HEK293 (cell line): ENCODE measurements around the gene ACAD8.
A peak's percentile ranks its signal among the peaks of the same experiment; 100 is the strongest.

Source experiments
- CTCF ChIA-PET: fragments of 350-600 bp; formaldehyde crosslinking; extraction: SDS; loops from one replicate; lab custom pipeline; 2021; ENCODE audit warnings: antibody characterized with exemption; lab: Yijun Ruan, JAX
- POLR2A ChIA-PET: fragments of 300-600 bp; formaldehyde crosslinking; extraction: SDS; loops from one replicate; lab custom pipeline; 2020; ENCODE audit warnings: antibody characterized with exemption, inconsistent platforms; lab: Yijun Ruan, JAX
- H3K27ac ChIP-seq: fragments of 200-500 bp; sonication (Bioruptor generic); 2 replicates; pipeline ENCODE4 v1.5.1; 2014; ENCODE audit warnings: low read depth, low read length, control low read depth, inconsistent platforms; ENCODE audit errors: extremely low read depth
- H3K36me3 ChIP-seq, 2 experiments: fragments of 200-500 bp in 1 of 2; sonication (Bioruptor generic) in 1 of 2; 1 replicate in 1 of 2; 2 replicates in 1 of 2; pipeline ENCODE4 v1.5.1; 2014 to 2017; ENCODE audit warnings: inconsistent platforms in 2 of 2, low read length in 2 of 2; ENCODE audit not compliant: control insufficient read depth in 2 of 2, insufficient read depth in 1 of 2
- H3K4me1 ChIP-seq: fragments of 200-500 bp; sonication (Bioruptor generic); 2 replicates; pipeline ENCODE4 v1.5.1; 2014; ENCODE audit warnings: mild to moderate bottlenecking, low read length, inconsistent platforms; ENCODE audit not compliant: control insufficient read depth, insufficient read depth
- H3K4me3 ChIP-seq: 2 replicates; pipeline ENCODE4 v1.5.1; 2011; ENCODE audit warnings: low read depth, mild to moderate bottlenecking, control low read depth, low read length, moderate library complexity
- H3K9me3 ChIP-seq: fragments of 200-500 bp; sonication (Bioruptor generic); 2 replicates; pipeline ENCODE4 v1.5.1; 2014; ENCODE audit warnings: low read depth, low read length, inconsistent platforms; ENCODE audit not compliant: control insufficient read depth, insufficient read depth
- GLIS1 ChIP-seq: fragments of 450-650 bp; formaldehyde crosslinking; IDR thresholded peaks from 2 replicates; pipeline ENCODE4 v1.5.1; 2016; ENCODE audit warnings: missing biosample characterization, missing genetic modification characterization
- MEIS1 ChIP-seq: sonication (generic); formaldehyde crosslinking; IDR thresholded peaks from 2 replicates; pipeline ENCODE4 v1.8.1; 2022; ENCODE audit warnings: missing genetic modification reagents, mild to moderate bottlenecking, borderline replicate concordance
- MYNN ChIP-seq: fragments of 450-650 bp; formaldehyde crosslinking; IDR thresholded peaks from 2 replicates; pipeline ENCODE4 v1.5.1; 2016; ENCODE audit warnings: missing biosample characterization, missing genetic modification characterization, borderline replicate concordance
- OSR2 ChIP-seq: fragments of 450-650 bp; formaldehyde crosslinking; IDR thresholded peaks from 2 replicates; pipeline ENCODE4 v1.5.1; 2016; ENCODE audit warnings: missing biosample characterization, missing genetic modification characterization
- SALL2 ChIP-seq: fragments of 450-650 bp; formaldehyde crosslinking; IDR thresholded peaks from 2 replicates; pipeline ENCODE4 v1.5.0; 2017; ENCODE audit warnings: missing biosample characterization, mild to moderate bottlenecking, missing genetic modification characterization, borderline replicate concordance
- SCRT2 ChIP-seq: fragments of 450-650 bp; formaldehyde crosslinking; IDR thresholded peaks from 2 replicates; pipeline ENCODE4 v1.5.1; 2016; ENCODE audit warnings: missing biosample characterization, missing genetic modification characterization
- SP3 ChIP-seq: fragments of 450-650 bp; formaldehyde crosslinking; IDR thresholded peaks from 2 replicates; pipeline ENCODE4 v1.5.1; 2016; ENCODE audit warnings: missing biosample characterization, missing genetic modification characterization
- SP7 ChIP-seq: fragments of 450-650 bp; formaldehyde crosslinking; IDR thresholded peaks from 2 replicates; pipeline ENCODE4 v1.5.1; 2016; ENCODE audit warnings: missing biosample characterization, missing genetic modification characterization
- ZEB2 ChIP-seq: fragments of 450-650 bp; formaldehyde crosslinking; IDR thresholded peaks from 2 replicates; pipeline ENCODE4 v1.5.1; 2016; ENCODE audit warnings: missing biosample characterization, missing genetic modification characterization
- ZNF221 ChIP-seq: fragments of 450-650 bp; formaldehyde crosslinking; IDR thresholded peaks from 2 replicates; pipeline ENCODE4 v1.5.1; 2017; ENCODE audit warnings: missing biosample characterization, missing genetic modification characterization, borderline replicate concordance
- ZNF248 ChIP-seq: fragments of 450-650 bp; formaldehyde crosslinking; IDR thresholded peaks from 2 replicates; pipeline ENCODE4 v1.5.1; 2017; ENCODE audit warnings: missing biosample characterization, missing genetic modification characterization
- ZNF266 ChIP-seq: fragments of 450-650 bp; formaldehyde crosslinking; IDR thresholded peaks from 2 replicates; pipeline ENCODE4 v1.5.1; 2016; ENCODE audit warnings: missing biosample characterization, missing genetic modification characterization, low read depth
- ZNF473 ChIP-seq: fragments of 450-650 bp; formaldehyde crosslinking; IDR thresholded peaks from 2 replicates; pipeline ENCODE4 v1.5.1; 2017; ENCODE audit warnings: missing biosample characterization, missing genetic modification characterization
- ZNF544 ChIP-seq: fragments of 450-650 bp; formaldehyde crosslinking; IDR thresholded peaks from 2 replicates; pipeline ENCODE4 v1.5.0; 2017; ENCODE audit warnings: missing biosample characterization, missing genetic modification characterization
- ZNF558 ChIP-seq: fragments of 450-650 bp; formaldehyde crosslinking; IDR thresholded peaks from 2 replicates; pipeline ENCODE4 v1.5.1; 2016; ENCODE audit warnings: missing biosample characterization, missing genetic modification characterization
- ZNF600 ChIP-seq: fragments of 450-650 bp; formaldehyde crosslinking; IDR thresholded peaks from 2 replicates; pipeline ENCODE4 v1.5.1; 2016; ENCODE audit warnings: missing biosample characterization, missing genetic modification characterization
- ZNF654 ChIP-seq: fragments of 450-650 bp; formaldehyde crosslinking; IDR thresholded peaks from 2 replicates; pipeline ENCODE4 v1.5.1; 2016; ENCODE audit warnings: low read depth, missing biosample characterization, missing genetic modification characterization
- ZNF660 ChIP-seq: fragments of 450-650 bp; IDR thresholded peaks from 2 replicates; pipeline ENCODE4 v1.5.1; 2018; ENCODE audit warnings: missing biosample characterization, mild to moderate bottlenecking, missing genetic modification characterization
- ZNF670 ChIP-seq: fragments of 450-650 bp; formaldehyde crosslinking; IDR thresholded peaks from 2 replicates; pipeline ENCODE4 v1.5.1; 2016; ENCODE audit warnings: missing biosample characterization, missing genetic modification characterization, low read depth
- ZNF76 ChIP-seq: fragments of 450-650 bp; formaldehyde crosslinking; IDR thresholded peaks from 2 replicates; pipeline ENCODE4; 2016; ENCODE audit warnings: low read depth, missing biosample characterization, missing genetic modification characterization, borderline replicate concordance
- ZNF785 ChIP-seq: fragments of 450-650 bp; formaldehyde crosslinking; IDR thresholded peaks from 2 replicates; pipeline ENCODE4 v1.5.1; 2016; ENCODE audit warnings: missing biosample characterization, missing genetic modification characterization
- ZNF837 ChIP-seq: fragments of 450-650 bp; formaldehyde crosslinking; IDR thresholded peaks from 2 replicates; pipeline ENCODE4 v1.5.1; 2016; ENCODE audit warnings: missing biosample characterization, missing genetic modification characterization
- TF ChIP-seq, protein P1 (sequence below): fragments of 450-650 bp; formaldehyde crosslinking; IDR thresholded peaks from 2 replicates; pipeline ENCODE4 v1.5.1; 2017; ENCODE audit warnings: missing biosample characterization, missing genetic modification characterization
- TF ChIP-seq, protein P2 (sequence below): sonication (generic); formaldehyde crosslinking; IDR thresholded peaks from 2 replicates; pipeline ENCODE4 v1.8.1; 2022; ENCODE audit warnings: mild to moderate bottlenecking, moderate library complexity, missing genetic modification reagents
- TF ChIP-seq, protein P3 (sequence below): fragments of 450-650 bp; formaldehyde crosslinking; optimal IDR thresholded peaks from 2 replicates; pipeline ENCODE3; 2016; ENCODE audit warnings: missing biosample characterization, mild to moderate bottlenecking, missing genetic modification characterization

The ACAD8 gene

DNA sequence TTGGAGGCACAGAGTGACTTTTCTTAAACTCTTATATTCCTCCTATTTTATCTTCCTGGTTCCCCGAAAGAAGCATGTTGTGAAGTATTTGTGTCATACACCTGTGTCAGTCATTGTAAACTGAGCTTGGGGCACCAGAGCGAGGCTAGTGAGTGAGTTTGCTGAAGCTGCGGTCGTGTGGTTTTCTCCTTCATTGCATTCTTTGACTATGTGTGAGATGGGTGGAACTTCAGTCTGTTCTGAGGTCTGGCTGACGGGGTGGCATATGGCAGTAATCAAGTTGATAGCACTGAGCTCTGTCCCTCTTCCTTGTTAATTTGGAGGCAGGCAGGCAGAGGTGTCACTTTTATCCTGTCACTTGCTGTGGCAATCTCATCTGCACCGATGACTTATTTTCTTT lies 24.7 kb upstream of the ACAD8 start:
- peaks cover 7% of the 10 kb centered on the region; the same call in 1 of the 2 replicates for H3K4me1 ChIP-seq
- H3K27ac ChIP-seq: no peak overlapping the region
- POLR2A ChIA-PET: no interaction called here
- H3K9me3 ChIP-seq: no peaks in the 10 kb centered on the region
- H3K4me3 ChIP-seq: no peak overlapping the region
- CTCF ChIA-PET: no interaction called here
- TF ChIP-seq ZNF654 (no peak), OSR2 (tag by site-specific recombination) (no peak), SCRT2 (no peak)
- TF ChIP-seq, protein P1, sequence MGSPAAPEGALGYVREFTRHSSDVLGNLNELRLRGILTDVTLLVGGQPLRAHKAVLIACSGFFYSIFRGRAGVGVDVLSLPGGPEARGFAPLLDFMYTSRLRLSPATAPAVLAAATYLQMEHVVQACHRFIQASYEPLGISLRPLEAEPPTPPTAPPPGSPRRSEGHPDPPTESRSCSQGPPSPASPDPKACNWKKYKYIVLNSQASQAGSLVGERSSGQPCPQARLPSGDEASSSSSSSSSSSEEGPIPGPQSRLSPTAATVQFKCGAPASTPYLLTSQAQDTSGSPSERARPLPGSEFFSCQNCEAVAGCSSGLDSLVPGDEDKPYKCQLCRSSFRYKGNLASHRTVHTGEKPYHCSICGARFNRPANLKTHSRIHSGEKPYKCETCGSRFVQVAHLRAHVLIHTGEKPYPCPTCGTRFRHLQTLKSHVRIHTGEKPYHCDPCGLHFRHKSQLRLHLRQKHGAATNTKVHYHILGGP (tag by site-specific recombination): no peak
- peaks cover 0 to 19% of the 10 kb centered on the region in 2 experiments; a peak in 1 of 3 replicates for H3K36me3 ChIP-seq

DNA sequence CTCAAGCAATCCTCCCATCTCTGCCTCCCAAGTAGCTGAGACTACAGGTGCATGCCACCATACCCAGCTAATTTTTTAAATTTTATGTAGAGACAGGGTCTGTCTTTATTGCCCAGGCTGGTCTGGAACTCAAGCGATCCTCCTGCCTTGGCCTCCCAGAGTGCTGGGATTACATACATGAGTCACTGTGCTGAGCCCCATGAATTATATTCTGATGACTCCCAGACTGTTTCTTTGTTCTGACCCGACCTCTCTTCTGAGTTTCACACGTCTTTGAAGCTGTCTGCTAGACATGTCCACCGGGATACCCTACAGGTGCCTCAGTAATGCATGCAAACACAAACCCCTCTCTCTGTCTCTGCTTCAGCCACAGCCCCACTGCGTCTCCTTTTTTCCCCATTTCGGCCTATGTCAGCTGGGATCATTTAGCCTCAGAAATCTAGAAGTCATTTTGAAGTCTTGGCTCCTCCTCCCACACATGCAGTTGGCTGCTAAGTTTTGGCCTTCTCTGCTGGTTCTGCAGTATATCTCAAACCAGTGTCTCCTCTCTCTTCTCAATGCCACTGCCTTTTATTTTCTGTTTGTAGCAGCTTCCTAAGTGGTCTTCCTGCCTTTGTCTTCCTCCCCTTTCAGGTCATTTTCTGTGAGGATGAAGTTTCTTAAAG lies 24.1 kb upstream of the ACAD8 start:
- ChIA-PET POLR2A (no interaction called here), CTCF (no interaction called here)
- H3K4me1 ChIP-seq: peaks cover 7% of the 10 kb centered on the region; the same call in 1 of the 2 replicates
- H3K36me3 ChIP-seq: peaks cover 0 to 19% of the 10 kb centered on the region in 2 experiments; a peak in 1 of 3 replicates
- TF ChIP-seq, protein P2, sequence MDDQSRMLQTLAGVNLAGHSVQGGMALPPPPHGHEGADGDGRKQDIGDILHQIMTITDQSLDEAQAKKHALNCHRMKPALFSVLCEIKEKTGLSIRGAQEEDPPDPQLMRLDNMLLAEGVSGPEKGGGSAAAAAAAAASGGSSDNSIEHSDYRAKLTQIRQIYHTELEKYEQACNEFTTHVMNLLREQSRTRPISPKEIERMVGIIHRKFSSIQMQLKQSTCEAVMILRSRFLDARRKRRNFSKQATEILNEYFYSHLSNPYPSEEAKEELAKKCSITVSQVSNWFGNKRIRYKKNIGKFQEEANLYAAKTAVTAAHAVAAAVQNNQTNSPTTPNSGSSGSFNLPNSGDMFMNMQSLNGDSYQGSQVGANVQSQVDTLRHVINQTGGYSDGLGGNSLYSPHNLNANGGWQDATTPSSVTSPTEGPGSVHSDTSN (CRISPR knock-in tag): no peak
- 0 out of 2 replicates have a peak, but pooled peaks have one; percentile 16 for TF ChIP-seq GLIS1 (tag by site-specific recombination)
- H3K27ac ChIP-seq: no peak overlapping the region
- no peak overlapping the region for H3K4me3 ChIP-seq
- no peaks in the 10 kb centered on the region for H3K9me3 ChIP-seq

DNA sequence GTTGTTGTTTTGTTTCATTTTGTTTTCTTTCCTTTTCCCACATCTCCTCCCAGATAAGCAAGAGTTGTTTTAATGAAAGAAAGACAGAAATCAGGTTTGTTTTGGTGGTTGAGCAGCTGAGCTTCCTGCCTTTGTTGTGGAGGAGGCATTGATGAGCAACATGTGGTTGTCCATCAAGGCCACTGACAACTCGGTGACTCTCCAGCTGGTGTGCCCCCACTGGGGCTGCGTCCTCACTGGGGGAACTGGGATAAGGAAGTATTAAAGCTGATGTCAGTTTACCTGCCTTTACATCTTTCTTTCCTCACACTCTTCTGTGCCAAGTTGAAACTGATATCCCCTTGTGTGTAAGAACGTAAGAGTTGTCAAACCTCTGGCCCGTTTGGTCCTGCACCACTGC lies 23.0 kb upstream of the ACAD8 start:
- TF ChIP-seq SCRT2 (peak; percentile 69), ZNF544 (tag by site-specific recombination) (no peak), ZNF221 (tag by site-specific recombination) (no peak)
- CTCF ChIA-PET: no interaction called here
- Histone ChIP-seq H3K36me3 (peaks cover 0 to 28% of the 10 kb centered on the region in 2 experiments; a peak in 1 of 3 replicates), H3K4me1 (peaks cover 7% of the 10 kb centered on the region; the same call in 1 of the 2 replicates), H3K9me3 (no peaks in the 10 kb centered on the region), H3K4me3 (no peak overlapping the region), H3K27ac (no peak overlapping the region)
- POLR2A ChIA-PET: no interaction called here

DNA sequence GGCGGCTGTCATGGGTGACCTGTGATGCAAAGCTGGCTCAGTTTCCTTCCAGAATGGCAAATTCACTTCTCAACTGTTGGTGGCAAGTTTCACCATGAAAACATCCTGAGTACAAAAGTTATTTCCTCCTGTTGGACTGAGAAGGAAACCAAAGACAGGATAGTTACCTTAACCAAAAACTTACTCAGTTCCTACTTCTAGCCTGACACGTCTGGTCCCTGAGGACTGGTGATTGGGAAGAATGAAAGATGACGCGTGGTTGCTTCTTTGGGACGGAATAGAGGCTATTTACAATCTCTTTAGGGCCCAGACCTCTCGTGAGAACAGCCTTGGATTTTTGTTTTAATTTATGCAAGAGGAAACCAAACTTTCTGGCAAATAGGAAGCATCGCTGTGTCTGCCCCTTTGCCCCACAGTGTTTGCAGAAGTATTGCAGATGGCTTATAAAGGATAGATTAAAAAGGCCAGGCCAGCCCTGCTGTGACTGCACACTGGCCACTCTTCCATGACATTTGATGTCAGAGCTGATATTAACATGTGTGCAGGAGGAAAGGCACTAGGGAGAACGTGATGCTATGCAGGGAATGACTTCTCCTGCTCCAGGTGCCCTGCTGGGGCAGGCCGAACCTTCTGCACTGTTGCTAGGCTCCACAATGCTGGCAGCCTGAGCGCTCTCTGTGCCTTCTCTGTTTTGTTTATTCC lies 21.3 kb upstream of the ACAD8 start:
- no peak overlapping the region for H3K27ac ChIP-seq
- ChIA-PET CTCF (no interaction called here), POLR2A (interaction anchor here (0.7 kb wide), 1 partner anchor 65 kb away, joined by 3 read pairs; no protein-coding TSS in a partner anchor)
- H3K9me3 ChIP-seq: no peaks in the 10 kb centered on the region
- no peak overlapping the region for H3K4me3 ChIP-seq
- H3K36me3 ChIP-seq: peaks cover 0 to 36% of the 10 kb centered on the region in 2 experiments; a peak in 1 of 3 replicates
- no peaks in the 10 kb centered on the region for H3K4me1 ChIP-seq
- TF ChIP-seq ZNF76 (tag by site-specific recombination) (no peak), ZNF670 (tag by site-specific recombination) (no peak), ZNF248 (tag by site-specific recombination) (no peak), ZNF785 (tag by site-specific recombination) (no peak), SP3 (tag by site-specific recombination) (no peak), ZNF473 (tag by site-specific recombination) (no peak), ZNF266 (no peak), ZNF837 (no peak), SP7 (tag by site-specific recombination) (no peak), GLIS1 (tag by site-specific recombination) (no peak), ZNF600 (no peak), ZEB2 (tag by site-specific recombination) (no peak), ZNF558 (tag by site-specific recombination) (no peak), MEIS1 (CRISPR knock-in tag) (no peak), ZNF660 (tag by site-specific recombination) (no peak), MYNN (no peak), SALL2 (tag by site-specific recombination) (no peak)
- TF ChIP-seq, protein P3, sequence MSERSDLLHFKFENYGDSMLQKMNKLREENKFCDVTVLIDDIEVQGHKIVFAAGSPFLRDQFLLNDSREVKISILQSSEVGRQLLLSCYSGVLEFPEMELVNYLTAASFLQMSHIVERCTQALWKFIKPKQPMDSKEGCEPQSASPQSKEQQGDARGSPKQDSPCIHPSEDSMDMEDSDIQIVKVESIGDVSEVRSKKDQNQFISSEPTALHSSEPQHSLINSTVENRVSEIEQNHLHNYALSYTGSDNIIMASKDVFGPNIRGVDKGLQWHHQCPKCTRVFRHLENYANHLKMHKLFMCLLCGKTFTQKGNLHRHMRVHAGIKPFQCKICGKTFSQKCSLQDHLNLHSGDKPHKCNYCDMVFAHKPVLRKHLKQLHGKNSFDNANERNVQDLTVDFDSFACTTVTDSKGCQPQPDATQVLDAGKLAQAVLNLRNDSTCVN: no peak
